GM19463 (cell line): ENCODE results near the gene CCL4.

Experiments
- ATAC-seq: cut with Tn5 transposase; IDR thresholded peaks from one replicate; pipeline ENCODE4 v1.9.1; 2021; ENCODE audit warnings: mild to moderate bottlenecking, moderate library complexity; ENCODE audit not compliant: unreplicated experiment

CCL4 gene

DNA sequence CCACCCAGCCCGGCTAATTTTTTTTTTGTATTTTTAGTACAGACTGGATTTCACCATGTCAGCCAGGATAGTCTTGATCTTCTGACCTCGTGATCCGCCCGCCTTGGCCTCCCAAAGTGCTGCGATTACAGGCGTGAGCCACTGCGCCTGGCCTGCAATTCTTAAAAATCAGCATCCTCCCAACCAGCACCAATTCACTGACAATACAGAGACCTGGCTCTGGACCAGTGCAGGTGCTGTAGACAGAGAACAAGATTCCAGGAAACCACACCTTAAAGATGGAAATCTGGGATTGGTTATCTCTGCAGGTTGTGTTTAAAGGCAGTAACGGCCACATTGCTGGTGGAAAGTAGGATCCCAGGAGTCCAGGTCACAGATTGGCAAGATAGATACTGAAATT, 39.2 kb downstream of the CCL4 start:
- no peak for ATAC-seq

DNA sequence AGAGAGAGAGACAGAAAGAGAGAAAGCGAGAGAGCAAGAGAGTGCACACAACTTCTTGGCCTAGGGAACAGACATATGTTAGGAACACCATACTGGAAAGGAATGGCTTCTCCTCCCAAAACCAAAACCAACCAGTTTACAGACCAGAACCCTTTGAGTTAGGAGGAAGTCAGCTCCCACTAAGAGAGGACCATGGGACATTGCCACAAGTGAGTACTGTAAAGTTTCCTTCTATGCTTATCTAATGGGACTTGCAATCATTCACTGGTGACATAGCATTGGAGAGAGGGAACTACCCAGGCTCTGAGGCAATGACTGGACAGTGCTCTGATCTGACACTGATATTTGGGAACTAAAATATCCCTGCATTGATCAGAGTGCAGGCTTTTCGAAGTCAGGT, 40.4 kb downstream of the CCL4 start:
- ATAC-seq = no peak

DNA sequence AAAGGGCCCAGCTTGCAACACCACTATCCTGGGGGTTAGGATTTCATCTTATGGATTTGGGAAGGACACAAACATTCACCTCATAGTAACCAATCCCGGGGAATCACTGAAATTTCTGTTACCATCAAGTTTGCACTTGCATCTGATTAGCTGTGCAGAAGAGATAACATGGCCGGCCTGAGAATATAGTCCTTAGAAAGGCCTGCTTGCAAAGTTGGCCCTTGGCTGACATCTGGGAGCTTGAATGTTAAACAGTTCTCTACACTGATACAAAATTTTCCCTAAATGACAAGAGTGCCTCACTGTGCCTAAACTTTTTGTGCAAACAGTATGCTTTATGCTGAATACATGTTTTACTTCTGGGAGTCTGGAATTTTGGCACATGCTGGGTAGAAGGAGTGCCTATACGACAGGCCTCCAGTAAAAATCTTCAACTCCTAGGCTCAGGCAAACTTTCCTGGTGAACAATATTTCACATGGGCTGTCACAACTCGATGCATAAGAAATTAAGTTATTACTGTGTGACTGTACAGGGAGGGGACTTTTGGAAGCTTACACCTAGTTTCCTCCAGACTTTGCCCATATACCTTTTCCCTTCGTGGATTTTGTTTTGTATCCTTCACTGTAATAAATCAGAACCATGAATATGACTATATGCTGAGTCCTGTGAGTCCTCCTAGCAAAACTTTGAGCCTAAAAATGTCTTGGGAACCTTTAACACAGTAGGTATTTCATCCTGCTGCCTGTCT, 41.5 kb downstream of the CCL4 start:
- ATAC-seq = no peak

DNA sequence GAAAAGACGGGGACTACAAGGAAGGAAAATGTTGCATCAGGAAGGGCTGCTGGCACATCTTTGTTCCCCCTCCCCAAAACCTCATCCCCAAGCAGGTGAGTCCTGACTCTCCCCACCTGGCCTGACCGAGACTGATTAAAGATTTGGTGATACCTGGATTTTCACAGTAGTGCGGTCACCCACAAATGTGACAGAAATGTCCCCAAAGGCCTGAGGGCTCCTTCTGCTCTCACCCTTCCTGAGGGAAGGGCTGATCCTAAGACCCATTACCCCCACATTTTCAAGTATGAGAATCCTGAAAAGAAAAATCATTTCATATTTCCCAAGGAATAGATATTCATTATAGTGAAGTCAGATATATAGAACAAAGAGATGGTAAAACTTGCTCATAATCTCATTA, 44.0 kb downstream of the CCL4 start:
- no peak for ATAC-seq

DNA sequence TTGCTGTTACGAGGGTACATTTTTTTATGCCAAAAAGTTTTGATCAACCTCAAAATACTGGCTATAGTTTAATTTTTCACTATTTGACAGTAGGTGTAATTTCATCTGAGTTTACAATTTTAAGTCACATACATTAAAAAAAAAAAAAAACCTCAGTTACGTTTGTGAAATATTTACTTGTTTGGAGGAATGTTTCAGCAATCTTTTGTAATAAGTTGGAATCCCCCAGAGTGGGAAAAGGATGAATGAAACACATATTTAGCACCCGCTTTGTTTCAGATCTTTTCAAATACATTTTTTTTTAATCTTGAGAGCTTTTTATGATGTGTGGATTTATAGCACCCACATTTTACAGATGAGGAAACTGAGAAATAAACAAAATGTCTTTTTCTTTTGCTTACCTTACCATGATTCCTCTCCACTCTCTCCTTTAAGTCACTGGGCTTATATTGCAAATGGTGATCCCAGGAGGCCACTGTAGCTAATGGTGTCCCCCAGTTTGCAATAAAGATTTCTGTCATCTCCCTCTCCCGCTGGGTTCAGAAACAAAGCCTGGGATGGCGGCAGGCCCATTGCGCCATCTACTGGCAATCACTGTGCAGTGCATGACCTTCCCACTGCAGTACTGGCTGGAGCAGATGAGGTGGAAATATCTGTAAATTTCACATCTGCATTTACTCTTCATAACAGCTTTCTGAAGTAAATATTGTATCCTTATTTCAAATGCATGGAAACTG, 45.1 kb downstream of the CCL4 start:
- peak; percentile 74 for ATAC-seq

DNA sequence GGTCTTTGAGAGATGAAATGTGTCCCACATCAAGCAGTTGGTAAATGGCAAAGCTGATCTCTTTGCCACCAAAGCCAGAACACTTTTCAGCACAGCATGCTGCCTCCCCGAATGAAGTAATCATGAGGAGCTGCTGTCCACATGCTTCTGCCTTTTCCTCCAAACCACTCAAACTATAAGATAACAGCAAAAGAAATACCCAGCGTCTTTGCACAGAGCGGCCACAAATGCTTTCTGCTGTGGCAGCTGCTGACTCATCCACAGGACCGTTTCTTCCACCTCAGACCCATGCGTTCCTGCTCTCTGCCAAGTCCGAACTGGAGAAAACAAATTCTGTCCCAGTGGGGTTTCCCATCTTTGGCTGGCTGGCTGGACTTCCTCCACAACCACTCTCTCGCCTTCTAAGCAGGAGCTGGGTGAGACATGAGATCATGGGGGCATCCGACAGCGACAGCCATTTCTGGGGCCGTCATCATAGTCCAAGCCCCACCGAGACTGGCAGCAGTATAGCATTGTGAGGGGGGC, 45.7 kb downstream of the CCL4 start:
- peak; percentile 19 for ATAC-seq

DNA sequence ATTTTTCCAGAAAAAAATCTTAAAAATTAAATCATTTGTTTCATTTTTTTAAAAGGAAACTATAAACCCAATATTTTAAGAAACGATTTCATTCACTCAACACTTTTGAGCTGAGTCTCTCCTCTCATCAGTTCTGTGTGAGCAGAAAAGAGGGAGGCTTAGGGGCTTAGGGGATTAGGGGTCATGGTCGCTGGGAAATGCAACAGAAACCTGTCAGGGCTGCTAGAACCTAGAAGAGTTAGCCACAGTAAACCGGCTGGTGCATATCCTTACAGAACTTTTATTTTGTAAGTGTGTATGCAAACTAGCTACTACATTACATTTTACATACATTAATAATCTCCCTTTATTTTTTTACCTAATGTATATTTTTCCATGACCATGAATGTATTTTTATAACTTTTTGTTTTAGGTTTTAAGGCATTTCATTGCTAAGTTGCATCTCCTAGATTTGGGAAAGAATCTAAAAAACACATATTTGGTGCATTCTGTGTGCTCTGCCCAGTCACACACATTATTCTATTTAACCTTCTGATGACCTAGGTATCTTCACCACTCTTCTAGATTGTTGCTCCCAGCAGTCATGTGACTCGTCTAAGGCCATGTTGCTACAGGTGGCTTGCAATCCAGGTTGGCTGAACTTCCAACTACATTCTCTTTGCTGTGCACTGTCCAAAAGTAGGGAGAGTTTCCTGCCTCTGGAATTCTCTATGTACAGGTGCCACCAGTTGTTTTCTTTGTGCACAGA, 48.4 kb downstream of the CCL4 start:
- ATAC-seq = no peak

DNA sequence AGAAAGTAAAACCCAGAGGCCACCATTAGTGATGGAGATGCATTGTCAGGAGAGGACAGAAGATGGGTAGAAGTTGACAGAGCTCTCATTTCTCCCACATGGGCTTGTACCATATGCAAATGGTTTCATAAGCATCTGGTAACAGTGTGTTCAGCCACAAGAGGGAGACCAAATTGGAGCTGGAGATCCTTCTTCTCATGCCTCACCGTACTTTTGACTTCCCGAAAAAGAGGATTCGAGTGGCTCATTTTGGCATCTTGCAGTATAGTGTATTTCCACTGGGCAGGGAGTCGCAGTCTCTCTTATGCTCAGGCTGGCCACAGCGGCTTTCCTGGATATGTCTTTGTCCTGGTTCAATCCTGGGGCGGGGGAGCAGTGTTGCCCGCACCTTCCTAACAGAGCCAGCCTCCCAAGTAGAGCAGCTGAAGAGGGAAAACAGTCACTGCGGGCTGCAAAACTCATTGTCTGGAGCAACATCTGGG, 49.1 kb downstream of the CCL4 start:
- no peak for ATAC-seq

DNA sequence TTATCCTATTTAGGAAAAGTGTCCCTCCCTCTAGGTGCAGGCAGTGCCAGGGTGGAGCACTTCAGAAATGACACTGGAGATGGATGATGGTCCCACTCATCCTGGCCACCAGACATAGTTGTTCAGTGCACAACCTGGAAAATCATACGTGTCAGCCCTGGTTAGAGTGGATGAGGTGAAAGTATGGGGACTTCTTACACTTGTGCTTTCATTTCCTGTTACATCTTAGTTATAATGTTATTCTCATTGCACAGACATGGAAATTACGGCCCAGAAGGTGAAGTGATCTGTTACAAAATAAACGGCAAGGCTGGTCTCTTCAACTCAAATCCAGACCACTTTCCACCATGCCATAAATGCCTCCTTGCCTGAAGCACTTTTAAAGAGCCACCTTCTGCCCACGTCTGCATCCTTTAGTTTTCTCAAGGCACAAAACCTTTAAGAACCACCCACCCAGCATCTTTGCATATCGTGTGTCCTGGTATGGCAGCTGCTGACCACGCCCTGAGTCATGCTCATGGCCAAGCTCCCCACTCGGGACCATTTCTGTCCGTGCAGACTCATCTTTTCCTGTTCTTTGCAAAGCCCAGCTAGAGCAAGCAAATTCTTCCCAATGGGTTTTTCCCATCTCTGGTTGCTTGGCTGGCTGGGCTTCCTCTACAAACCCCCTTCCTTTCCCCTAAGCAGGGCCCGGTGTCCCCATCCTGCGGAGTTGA, 50.4 kb downstream of the CCL4 start:
- no peak for ATAC-seq
